GM12872 (cell line): Measurements from ENCODE around the gene LRRC4C.

Source experiments
- TF ChIP-seq, protein P1 (sequence below): IDR thresholded peaks from 3 replicates; pipeline ENCODE4 v1.5.1; 2011; ENCODE audit warnings: low read depth, mild to moderate bottlenecking, low read length, moderate library complexity; ENCODE audit not compliant: insufficient read depth

Gene LRRC4C

DNA sequence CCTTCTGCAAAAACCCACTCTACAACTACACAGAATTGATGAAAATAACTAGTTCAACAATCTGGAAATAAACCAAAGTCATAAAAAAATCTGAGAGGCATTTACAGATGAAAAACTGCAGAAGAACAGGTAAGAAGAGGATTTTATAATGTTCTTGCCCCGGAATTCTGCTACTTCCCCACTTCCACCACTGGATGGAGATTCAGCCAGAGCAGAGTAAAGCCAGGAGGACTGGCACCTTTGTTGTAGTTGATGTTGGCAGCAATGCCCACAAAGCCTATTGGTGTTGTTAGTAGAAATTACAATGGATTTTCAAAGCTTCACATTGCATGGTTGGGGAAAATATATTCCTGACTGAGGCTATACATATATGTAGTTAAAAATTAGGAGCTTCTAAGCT is 640.2 kb downstream of the LRRC4C start:
- TF ChIP-seq, protein P1, sequence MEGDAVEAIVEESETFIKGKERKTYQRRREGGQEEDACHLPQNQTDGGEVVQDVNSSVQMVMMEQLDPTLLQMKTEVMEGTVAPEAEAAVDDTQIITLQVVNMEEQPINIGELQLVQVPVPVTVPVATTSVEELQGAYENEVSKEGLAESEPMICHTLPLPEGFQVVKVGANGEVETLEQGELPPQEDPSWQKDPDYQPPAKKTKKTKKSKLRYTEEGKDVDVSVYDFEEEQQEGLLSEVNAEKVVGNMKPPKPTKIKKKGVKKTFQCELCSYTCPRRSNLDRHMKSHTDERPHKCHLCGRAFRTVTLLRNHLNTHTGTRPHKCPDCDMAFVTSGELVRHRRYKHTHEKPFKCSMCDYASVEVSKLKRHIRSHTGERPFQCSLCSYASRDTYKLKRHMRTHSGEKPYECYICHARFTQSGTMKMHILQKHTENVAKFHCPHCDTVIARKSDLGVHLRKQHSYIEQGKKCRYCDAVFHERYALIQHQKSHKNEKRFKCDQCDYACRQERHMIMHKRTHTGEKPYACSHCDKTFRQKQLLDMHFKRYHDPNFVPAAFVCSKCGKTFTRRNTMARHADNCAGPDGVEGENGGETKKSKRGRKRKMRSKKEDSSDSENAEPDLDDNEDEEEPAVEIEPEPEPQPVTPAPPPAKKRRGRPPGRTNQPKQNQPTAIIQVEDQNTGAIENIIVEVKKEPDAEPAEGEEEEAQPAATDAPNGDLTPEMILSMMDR, result no peak

GRCh38 chr11:40816976-40817375 is 642.5 kb downstream of the LRRC4C start:
- TF ChIP-seq, protein P1, result no peak

GRCh38 chr11:40797981-40798380 is 661.5 kb downstream of the LRRC4C start:
- TF ChIP-seq, protein P1, result no peak

GRCh38 chr11:40787224-40787623 is 672.2 kb downstream of the LRRC4C start:
- TF ChIP-seq, protein P1, result no peak

- TF ChIP-seq, protein P1, result no peak
Observed at GRCh38 chr11:40763046-40763445, 696.4 kb downstream of the LRRC4C start.

GRCh38 chr11:40759341-40759740 is 700.1 kb downstream of the LRRC4C start:
- TF ChIP-seq, protein P1, result no peak

DNA sequence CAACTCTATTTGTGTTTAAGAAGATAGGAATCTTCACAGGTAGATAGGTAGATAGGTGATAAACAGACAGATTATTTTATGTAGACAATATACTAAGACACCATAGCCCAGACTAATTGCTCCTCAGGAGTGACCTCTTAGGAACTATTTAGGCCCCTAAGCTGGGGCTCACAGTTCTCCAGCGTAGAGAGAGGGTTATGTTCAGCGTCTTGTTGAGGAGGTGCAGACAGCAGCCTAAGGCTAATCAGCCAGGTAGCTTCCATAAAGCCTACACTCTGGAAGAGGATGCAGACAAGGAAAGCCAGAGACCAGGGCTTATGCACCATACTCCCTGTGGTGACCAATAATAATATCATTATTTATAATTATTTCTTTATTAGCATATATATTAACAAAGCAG is 705.2 kb downstream of the LRRC4C start:
- TF ChIP-seq, protein P1, result no peak

- TF ChIP-seq, protein P1, result no peak
Observed at GRCh38 chr11:40746282-40746681, 713.2 kb downstream of the LRRC4C start.
